Muscle of back (tissue), 11 donors: ENCODE results near the gene PIAS3. TPM values are rescaled to one million over a fixed set of nuclear protein-coding genes. Genes with fewer than 3 reads are reported as not detected.
A peak's percentile ranks its signal among the peaks of the same experiment; 100 is the strongest.
"Not testable (repeated sequence)": the region's sequence is repeated elsewhere in the genome, so short reads cannot be mapped to it uniquely, and the experiment has no call there.

Source experiments
- DNase-seq, 3 donors: peaks; one replicate each; pipeline versions ENCODE4 v3.0.0 to v3.0.0-alpha.2; 2013
- polyA plus RNA-seq, 10 donors: library from polyadenylated mRNA; unstranded; fragments of 120-200 nt; gene quantifications; one replicate each; pipeline ENCODE4 v1.2.1, GENCODE V29; 2013; ENCODE audit not compliant: insufficient read length in 10 of 10

PIAS3 gene
- polyA plus RNA-seq, 10 donors = 37.9 to 62.4 (median 45.7) TPM

DNA sequence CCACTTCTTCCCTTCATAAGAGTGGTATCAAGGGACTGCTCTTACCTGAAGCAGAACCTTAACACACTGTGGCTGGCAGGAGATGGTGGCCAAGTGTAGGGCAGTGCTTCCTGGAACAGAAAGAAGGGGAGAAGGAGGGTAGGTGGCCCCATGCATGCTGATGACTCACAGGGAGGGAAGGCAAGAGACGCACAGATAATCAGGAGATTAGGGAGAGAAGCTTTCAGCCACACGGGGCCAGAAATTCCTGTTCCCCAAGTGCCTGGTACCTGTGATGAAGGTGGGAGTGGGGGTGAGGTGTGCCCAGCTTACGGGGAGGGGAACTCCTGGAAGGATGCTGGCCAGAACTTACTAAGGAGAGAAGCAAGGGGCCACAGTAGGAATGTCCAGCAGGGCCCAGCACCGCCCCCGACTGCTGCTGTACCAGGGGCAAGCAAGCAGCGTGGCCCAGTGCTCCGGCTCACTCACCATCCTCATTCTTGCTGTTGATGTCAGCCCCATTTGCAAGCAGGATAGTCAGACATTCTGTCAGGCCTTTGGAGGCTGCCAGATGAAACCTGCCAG, 19.1 kb upstream of the PIAS3 start:
- no peak for DNase-seq

- DNase-seq = no peak
These were observed 15.8 kb upstream of the PIAS3 start for GRCh38 chr1:145874646-145875045.

- peak in 2 of 3 donors; percentile 69 to 91 for DNase-seq
These were observed 13.4 kb upstream of the PIAS3 start for GRCh38 chr1:145871994-145872924.

GRCh38 chr1:145868232-145868631, 9.4 kb upstream of the PIAS3 start:
- no peak for DNase-seq

- DNase-seq = peak; percentile 45 to 93 (median 86)
These were observed 4.6 kb upstream of the PIAS3 start for GRCh38 chr1:145863282-145864018.

- peak; percentile 91 to 97 (median 95) for DNase-seq
These were observed 676 bp upstream of the PIAS3 start for GRCh38 chr1:145859491-145860023.

DNA sequence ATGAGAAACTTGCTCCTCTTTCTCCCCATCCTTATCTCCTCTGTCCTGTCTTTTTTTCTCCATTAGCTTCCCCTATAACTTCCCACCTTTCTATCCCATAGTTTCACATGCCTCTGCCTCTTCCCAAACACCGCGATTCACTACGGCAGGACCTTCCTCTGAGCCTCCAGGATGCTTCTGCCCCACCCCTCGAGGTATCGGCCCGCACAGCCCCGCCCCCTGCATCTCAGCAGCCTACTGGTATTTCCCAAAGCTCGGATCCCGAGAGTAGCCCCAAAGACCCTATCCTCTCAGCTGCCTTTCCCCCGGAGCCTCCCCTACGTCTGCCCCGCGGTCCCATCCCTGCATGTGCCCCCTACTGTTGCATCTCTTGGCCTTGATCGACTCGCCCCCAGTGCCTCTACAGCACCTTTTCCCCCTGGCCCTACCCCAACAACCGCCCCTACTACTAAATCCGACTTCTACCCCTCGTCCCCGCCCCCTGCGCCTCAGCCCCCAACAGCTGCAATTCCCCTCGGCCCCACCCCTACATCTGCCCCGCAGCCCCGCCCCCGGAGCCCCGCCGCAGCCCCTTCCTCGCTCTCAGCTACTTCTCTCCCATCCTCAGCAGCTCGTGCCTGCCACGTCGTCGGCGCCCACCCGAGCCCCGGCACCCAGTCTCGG, 512 bp downstream of the PIAS3 start:
- no peak for DNase-seq

- no peak for DNase-seq
These were observed 1.7 kb downstream of the PIAS3 start for GRCh38 chr1:145857170-145857569.

DNA sequence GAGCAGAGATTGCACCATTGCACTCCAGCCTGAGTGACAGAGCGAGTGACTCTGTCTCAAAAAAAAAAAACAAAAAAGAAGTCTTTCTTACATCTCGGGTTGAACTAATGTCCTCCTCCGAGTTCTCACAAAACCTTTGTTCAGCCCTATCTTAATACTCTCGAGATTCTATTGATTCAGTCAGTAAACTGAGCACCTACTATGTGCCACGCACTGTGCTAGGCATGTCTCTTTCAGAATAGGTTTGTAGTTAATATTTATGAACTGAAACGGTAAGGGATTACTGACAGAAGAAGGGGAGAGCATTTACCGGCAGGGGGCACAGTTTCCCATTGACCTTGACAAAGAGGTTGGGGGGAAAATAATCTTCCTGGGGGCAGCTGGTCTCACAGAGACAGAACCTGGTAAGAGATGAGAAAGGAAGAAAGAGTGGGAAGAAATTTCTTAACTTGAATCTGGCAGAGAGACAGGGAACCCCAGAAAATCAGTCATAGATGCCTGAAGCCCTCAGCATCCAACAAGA, 3.4 kb downstream of the PIAS3 start:
- DNase-seq = no peak

DNA sequence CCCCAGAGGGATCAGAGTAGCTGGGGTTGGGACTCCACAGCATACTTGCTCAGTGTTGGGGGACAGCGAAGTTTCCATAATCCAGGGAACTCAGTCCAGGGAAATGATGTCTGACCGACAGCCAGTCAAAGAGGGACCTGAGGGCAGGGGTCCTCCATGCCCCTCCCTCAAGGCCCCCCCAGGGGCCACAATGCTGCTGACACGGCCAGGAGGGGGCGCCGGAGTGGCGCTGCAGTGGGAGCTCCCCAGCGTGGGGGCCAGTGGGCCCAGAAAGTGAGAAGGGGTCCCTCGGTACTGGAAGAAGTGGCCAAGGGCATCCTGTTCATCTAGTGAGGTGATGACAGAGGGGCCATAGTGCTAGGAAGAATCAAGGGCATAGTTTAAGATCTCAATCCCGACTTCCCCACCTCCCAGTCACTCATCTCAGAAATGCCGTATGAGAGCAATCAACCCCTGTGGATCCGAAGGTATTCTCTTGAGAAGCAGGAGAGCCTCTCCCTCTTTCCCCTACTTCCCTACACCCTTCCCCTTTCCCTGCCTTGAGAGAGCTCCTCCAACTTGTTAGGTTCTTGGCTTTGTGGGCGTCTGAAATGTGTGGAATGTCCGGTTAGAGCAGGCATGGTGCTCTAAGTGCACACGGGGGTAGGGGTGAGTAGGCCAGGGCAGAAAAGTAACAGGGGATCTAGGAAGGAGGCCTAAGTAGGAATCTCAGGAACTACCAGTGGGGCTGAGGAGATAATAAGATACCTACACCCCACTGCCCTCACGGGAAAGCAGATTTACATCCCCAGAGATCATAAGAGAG, 9.3 kb downstream of the PIAS3 start:
- DNase-seq = peak in 1 of 3 donors; percentile 59

DNA sequence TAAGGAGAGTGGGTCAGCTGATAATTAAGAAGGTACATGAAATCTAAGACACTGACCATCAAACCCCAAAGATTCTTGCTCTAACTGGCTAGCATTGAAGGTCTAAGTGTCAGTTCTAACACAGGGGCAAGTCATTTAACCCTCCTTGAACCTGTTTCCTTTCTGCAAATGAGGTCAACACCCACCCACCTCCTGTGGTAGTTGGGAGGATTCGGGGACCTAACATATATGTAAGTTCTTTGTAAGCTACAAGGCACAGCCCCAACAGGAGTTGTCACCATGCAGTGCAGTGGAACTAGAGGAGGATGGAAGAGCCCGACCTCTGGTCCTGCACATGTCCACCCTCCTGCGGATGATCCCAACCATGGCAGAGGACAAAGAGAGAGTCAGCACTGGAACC, 11.1 kb downstream of the PIAS3 start:
- DNase-seq = no peak

- peak in 1 of 3 donors; percentile 67 for DNase-seq
These were observed 12.7 kb downstream of the PIAS3 start for GRCh38 chr1:145846201-145846612.

- peak; percentile 73 to 93 (median 84) for DNase-seq
These were observed 13.2 kb downstream of the PIAS3 start, which contains the start of gene NUDT17 for GRCh38 chr1:145845514-145846161. Gene NUDT17, plus strand, starts transcription at chr1:145845630. Its CDS starts 11 bp downstream, at chr1:145845641.

DNA sequence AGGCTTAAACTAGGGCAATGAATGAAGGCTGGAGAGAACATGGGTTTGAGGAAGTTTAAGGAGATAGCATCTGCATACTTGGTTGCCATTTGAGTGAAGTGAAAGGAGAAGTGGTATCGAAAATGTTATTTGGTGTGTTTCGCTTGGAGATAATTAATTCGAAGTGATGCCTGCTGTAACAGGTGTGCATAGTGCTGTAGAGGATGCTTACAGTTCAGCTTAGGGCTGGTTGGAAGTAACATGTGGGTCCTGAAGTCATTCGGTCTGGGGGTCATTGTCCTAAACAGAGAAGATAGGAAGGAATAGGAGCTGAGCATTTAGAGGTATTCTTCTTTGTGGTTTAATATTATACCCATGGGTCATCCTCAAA, 13.8 kb downstream of the PIAS3 start:
- DNase-seq = no peak

DNA sequence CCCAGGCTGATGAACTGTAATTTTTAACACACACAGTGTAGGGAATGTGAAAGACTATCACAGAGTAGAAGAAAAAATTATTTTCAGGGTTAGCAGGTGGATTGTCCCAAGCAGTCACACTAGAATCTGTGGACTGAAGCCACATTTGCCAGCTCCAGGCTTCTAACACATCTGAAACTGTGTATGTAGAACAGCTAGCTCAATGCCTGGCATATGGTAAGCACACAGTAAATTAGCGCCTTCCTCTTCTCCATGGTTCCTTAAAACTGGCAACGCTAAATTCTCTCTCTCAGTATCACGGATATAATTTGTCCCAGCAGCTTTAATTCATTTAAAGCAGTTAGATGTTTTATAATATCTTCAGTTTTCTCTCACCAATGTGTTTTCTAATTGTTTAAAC, 15.8 kb downstream of the PIAS3 start:
- DNase-seq = no peak

GRCh38 chr1:145837656-145838055, 21.2 kb downstream of the PIAS3 start:
- no peak for DNase-seq

- DNase-seq = not testable (repeated sequence)
These were observed 28.1 kb downstream of the PIAS3 start for GRCh38 chr1:145830810-145831209.

DNA sequence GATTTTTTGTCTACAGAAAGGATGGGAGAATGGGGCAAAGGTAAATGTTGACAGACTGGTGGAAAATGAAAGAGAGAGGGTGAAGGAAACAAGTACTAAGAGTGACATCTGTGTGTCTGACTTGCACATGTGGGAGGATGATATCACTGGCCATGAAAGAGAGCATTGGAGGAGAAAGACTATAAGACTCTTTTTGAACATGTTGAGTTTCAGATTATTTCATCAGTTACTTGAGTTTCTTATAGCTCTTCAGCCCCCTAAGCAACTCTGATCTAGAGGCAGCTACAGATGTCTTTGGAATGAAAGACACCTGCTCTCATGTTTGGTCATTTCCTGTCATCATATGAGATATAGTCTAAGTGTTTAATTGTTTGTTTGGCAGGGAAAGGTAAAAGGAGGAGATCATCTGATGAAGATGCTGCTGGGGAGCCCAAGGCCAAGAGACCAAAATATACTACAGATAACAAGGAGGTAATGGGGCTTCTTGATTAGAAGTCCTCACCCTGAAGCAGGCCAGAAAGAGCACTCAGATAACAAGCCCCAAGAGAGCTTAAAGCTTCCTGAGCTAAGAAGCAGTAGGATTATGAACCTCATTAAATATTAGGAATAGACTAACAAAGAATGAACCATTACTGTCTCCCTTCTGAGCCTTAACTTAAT, 30.4 kb downstream of the PIAS3 start:
- no peak for DNase-seq

GRCh38 chr1:145827966-145828365, 30.9 kb downstream of the PIAS3 start:
- DNase-seq = no peak
